Measurements from ENCODE around the gene GNG7.
"Not testable (repeated sequence)": the region's sequence is repeated elsewhere in the genome, so short reads cannot be mapped to it uniquely, and the experiment has no call there.

Gene GNG7

DNA sequence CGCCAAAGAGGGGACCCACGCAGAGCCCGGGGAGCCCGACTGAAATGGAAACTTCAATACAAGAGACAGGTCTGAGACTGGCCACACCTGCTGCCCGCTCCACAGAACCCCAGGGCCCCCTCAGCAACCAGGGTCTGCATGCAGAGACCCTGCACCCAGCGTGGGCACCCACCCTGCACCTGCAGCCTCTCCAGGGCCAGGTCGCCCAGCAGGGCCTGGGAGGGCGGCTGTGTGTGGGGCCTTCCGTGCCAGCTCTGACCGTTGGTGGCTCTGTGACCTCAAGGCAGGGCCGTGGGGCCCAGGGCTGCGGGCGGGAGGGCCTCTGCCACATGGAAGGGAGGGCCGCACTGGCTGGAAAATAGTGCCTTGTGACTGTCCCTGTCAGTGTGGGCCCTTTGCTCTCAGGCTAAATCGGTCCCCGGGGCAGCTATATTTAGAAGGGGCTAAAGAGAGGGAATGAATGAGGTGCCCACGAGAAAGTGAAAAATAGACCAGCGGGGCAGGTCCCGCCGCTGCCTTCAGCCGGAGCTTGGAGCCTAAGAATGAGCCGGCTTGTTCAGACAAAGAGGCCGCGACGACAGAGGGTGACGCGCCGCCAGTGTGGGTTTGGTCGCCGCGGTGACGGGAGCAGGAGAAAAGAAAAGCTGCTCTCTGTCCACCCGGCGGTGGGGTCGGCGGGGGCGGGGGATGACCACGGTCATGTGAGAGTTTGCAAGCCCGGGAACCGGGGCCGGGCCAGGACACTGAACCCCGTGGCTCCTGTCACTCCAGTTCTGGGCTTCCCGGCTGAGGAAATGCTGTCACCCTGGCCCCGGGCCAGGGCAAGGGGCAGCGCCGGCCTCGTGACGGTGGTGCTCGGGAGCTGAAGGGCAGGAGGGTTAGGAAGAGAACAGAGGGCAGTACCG lies 156.1 kb downstream of the GNG7 start:
- FAIRE-seq (no peak), DNase-seq (ENCODE audit: insufficient read length, low spot score) (no peak)
- TF ChIP-seq POU2F2 (IDR thresholded peaks at IDR 0.05; ENCODE audit: low read depth, low read length) (no peak), PAX5 (IDR thresholded peaks at IDR 0.05; ENCODE audit: insufficient read depth, low read length, severe bottlenecking) (no peak), TAF1 (IDR thresholded peaks at IDR 0.05; ENCODE audit: low read depth, low read length) (no peak), POLR2AphosphoS5 (IDR thresholded peaks at IDR 0.05; ENCODE audit: low read depth, low read length) (no peak), POLR2A (IDR thresholded peaks at IDR 0.05; ENCODE audit: low read depth, low read length) (no peak), SPI1 (IDR thresholded peaks at IDR 0.05; ENCODE audit: low read depth, low read length) (no peak)

DNA sequence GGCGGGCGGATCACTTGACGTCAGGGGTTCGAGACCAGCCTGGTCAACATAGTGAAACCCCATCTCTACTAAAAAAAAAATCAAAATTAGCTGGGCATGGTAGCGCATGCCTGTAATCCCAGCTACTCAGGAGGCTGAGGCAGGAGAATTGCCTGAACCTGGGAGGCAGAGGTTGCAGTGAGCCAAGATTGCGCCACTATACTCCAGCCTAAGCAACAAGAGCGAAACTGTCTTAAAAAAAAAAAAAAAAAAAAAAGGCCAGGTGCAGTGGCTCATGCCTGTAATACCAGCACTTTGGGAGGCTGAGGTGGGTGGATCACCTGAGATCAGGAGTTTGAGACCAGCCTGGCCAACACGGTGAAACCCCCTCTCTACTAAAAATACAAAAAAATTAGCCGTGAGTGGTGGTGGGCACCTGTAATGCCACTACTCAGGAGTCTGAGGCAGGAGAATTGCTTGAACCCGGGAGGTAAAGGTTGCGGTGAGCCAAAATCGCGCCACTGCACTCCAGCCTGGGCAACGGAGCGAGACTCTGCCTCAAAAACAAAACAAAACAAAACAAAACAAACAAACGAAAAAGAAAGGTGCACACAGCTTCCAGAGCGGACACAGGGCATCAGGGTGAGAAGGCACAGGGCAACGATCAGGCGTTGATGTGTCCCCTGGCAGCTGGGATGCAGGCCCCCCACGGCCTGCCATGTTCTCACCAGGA lies 156.9 kb downstream of the GNG7 start:
- not testable (repeated sequence) for DNase-seq (ENCODE audit: insufficient read length, low spot score); FAIRE-seq

DNA sequence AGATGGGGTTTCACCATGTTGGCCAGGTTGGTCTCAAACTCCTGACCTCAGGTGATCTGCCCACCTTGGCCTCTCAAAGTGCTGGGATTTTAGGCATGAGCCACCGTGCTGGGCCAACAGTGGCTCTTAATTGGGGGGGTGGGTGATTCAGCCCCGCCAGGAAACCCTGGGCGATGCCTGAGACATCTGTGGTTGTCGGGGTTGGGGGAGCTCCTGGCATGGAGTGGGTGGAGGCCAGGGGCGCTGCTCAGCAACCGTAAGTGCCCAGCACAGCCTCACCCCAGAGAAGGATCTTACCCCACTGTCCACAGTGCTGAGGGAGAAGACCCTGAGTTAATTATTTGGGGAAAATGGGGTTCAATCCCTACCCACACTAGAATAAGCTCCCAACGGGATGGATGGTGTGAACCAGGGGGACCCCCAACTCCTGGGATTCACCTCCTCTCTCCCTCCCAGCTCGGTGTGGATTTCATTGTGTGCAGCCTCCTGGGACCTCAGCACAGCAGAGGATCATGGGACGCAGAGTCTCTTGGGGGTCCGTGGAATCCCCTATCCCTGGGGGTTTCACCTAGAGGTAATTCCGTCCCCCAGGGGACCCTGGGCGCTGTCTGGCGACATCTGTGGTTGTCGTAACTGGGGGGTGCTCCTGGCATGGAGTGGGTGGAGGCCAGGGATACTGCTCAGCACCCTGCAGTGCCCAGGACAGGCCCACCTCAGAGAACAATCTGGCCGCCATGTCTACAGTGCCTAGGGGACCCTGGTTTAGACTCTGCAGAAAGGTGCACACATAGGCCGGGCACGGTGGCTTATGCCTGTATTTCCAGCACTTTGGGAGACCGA lies 157.7 kb downstream of the GNG7 start:
- TF ChIP-seq PAX5 (IDR thresholded peaks at IDR 0.05; ENCODE audit: insufficient read depth, low read length, severe bottlenecking): no peak
- TF ChIP-seq POLR2AphosphoS5 (IDR thresholded peaks at IDR 0.05; ENCODE audit: low read depth, low read length): no peak
- no peak for TF ChIP-seq TAF1 (IDR thresholded peaks at IDR 0.05; ENCODE audit: low read depth, low read length)
- no peak for TF ChIP-seq SPI1 (IDR thresholded peaks at IDR 0.05; ENCODE audit: low read depth, low read length)
- TF ChIP-seq POLR2A (IDR thresholded peaks at IDR 0.05; ENCODE audit: low read depth, low read length): no peak
- TF ChIP-seq POU2F2 (IDR thresholded peaks at IDR 0.05; ENCODE audit: low read depth, low read length): no peak
- no peak for FAIRE-seq
- no peak for DNase-seq (ENCODE audit: insufficient read length, low spot score)

DNA sequence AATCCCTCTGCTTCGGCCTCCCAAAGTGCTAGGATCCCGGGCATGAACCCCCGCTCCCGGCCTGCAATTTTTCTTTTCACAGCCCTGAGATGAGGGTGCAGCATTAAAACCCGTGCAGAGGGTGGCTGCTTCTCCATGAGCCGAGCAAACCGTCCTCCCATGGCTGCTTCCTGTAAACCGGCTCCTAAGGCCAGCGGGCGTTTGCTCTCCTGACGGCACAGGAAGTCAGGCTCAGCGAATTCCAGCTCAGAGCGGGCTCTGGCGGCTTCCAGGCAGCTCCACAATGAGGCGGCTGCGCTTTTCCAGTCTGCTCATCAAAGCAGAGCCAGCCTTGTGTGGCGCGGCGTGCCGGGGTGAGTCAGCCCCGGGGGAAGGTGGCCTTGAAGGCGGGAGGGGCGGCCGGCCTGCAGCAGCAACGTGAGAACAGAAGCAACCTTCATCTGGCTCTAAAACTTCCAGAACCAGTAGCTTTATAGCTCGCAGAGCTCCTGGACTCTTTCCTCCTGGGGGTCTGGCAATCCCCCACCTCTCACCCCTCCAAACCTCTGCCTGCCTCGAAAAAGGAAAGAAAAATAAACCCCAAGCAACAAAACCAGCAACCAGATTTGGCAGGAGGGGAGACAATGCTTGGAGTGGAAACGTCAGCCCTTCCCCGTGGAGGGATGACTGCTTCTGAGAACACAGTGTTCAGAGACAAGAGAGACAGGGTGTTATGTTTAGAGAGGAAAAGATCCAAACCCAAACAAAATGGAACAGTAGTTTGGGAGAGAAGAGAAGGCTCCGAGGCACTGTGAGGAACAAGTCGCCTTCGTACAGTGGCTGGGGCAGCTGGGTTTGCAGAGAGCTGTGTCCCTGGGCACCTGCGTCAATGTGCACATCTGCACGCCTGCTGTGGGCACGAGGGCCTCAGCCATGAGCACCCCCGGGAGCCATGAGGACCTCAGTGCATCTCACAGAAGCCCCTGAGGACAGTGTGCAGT lies 158.7 kb downstream of the GNG7 start:
- FAIRE-seq: peak; percentile 80
- DNase-seq (ENCODE audit: insufficient read length, low spot score): peak; percentile 68
- TF ChIP-seq PAX5 (IDR thresholded peaks at IDR 0.05; ENCODE audit: insufficient read depth, low read length, severe bottlenecking) (peak; percentile 36), POLR2A (IDR thresholded peaks at IDR 0.05; ENCODE audit: low read depth, low read length) (no peak)

DNA sequence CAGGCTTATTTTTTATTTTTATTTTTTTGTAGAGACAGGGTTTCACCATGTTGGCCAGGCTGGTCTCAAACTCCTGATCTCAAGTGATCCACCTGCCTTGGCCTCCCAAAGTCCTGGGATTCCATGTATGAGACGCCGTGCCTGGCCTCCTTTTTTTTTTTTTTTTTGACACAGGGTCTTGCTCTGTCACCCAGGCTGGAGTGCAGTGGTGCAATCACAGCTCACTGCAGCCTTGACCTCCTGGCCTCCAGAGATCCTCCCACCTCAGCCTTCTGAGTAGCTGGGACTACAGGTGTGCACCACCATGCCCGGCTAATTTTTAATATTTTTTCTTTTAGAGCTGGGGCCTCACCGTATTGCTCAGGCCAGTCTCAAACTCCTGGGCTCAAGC lies 159.4 kb downstream of the GNG7 start:
- DNase-seq (ENCODE audit: insufficient read length, low spot score); FAIRE-seq: not testable (repeated sequence)

DNA sequence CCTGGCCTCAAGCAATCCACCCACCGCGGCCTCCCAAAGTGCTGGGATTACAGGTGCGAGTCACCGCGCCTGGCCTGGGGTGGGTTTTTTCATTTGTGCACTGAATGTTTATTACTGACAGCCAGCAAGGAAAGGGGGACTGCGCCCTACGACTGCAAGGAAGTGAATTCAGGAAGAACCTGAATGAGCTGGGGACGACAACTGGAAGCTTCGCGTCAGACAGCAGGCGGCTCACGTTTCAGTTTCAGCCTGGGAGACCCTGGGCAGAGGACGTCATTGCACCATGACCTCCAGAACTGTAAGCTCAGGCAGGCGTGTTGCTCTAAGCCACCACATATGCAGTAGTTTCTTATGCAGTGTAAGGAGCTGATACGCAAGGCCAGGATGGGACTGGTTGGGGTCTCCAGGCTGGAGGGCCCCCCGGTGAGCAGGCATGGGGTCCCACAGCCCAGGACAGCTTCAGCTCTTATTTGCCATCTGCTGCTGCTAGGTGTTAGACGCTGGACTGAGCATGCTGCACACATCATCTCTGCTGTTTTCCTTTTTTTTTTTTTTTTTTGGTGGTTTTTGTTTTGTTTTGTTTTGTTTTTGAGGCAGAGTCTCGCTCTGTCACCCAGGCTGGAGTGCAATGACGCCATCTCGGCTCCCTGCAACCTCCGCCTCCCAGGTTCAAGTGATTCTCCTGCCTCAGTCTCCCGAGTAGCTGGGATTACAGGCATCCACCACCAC lies 160.0 kb downstream of the GNG7 start:
- FAIRE-seq (peak; percentile 81), DNase-seq (ENCODE audit: insufficient read length, low spot score) (no peak)
- TF ChIP-seq POU2F2 (IDR thresholded peaks at IDR 0.05; ENCODE audit: low read depth, low read length) (no peak), POLR2AphosphoS5 (IDR thresholded peaks at IDR 0.05; ENCODE audit: low read depth, low read length) (no peak), SPI1 (IDR thresholded peaks at IDR 0.05; ENCODE audit: low read depth, low read length) (no peak), POLR2A (IDR thresholded peaks at IDR 0.05; ENCODE audit: low read depth, low read length) (no peak), PAX5 (IDR thresholded peaks at IDR 0.05; ENCODE audit: insufficient read depth, low read length, severe bottlenecking) (no peak), TAF1 (IDR thresholded peaks at IDR 0.05; ENCODE audit: low read depth, low read length) (no peak)

DNA sequence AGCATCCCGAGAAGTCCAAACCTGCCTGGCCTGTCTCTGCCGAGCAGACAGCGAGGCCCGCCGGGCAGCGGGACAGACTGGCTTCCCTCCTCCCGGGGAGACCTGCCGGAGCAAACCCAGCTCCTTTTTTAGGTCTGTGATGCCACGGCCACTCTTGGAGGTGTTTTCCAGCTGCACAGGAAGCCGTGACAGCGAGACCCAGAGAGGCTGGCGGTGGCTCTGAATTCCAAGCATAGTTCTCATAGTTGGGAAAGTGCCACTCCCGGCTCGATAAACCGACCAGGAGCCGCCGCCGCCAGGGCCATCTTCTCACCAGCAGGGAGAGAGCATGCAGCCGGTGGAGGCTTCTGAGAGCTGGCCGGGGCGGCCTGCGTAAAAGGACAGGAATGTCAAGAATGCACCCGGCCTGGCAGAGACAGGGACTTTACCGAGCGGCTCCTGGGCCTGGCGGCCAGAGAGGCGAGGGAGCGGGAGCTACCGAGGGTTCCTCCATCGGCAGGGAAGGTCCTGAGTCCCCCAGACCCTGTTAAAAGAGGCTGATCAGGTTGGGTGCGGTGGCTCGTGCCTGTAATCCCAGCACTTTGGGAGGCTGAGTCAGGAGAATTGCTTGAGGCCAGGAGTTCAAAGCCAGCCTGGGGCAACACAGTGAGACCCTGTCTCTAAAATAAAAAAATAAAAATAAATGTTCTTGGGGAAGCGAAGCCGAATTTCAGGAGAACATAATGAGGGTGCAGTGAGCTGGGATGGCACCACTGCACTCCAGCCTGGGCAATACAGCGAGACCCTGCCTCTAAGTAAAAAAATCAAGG lies 161.6 kb downstream of the GNG7 start:
- FAIRE-seq (no peak), DNase-seq (ENCODE audit: insufficient read length, low spot score) (no peak)
- TF ChIP-seq PAX5 (IDR thresholded peaks at IDR 0.05; ENCODE audit: insufficient read depth, low read length, severe bottlenecking) (no peak), TAF1 (IDR thresholded peaks at IDR 0.05; ENCODE audit: low read depth, low read length) (no peak), SPI1 (IDR thresholded peaks at IDR 0.05; ENCODE audit: low read depth, low read length) (no peak), POLR2A (IDR thresholded peaks at IDR 0.05; ENCODE audit: low read depth, low read length) (no peak), POU2F2 (IDR thresholded peaks at IDR 0.05; ENCODE audit: low read depth, low read length) (no peak), POLR2AphosphoS5 (IDR thresholded peaks at IDR 0.05; ENCODE audit: low read depth, low read length) (no peak)

DNA sequence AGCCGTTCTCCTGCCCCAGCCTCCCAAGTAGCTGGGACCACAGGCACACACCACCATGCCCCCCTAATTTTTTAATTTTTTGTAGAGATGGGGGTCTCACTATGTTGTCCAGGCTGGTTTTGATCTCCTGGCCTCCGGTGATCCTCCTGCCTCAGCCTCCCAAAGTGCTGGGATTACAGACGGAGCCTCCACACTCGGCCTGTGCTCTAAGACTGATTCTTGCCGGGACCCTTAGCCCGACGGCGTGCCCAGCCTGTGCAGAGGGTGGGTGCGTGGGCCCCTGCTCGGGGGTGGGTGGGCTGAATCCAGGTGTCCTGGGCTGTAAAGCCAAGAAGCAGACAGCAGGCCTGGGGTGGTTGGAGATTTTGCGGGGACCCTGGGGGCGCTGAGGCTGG lies 162.2 kb downstream of the GNG7 start:
- TF ChIP-seq POLR2A (IDR thresholded peaks at IDR 0.05; ENCODE audit: low read depth, low read length) (no peak), SPI1 (IDR thresholded peaks at IDR 0.05; ENCODE audit: low read depth, low read length) (no peak), POU2F2 (IDR thresholded peaks at IDR 0.05; ENCODE audit: low read depth, low read length) (no peak), TAF1 (IDR thresholded peaks at IDR 0.05; ENCODE audit: low read depth, low read length) (no peak), PAX5 (IDR thresholded peaks at IDR 0.05; ENCODE audit: insufficient read depth, low read length, severe bottlenecking) (no peak), POLR2AphosphoS5 (IDR thresholded peaks at IDR 0.05; ENCODE audit: low read depth, low read length) (no peak)
- DNase-seq (ENCODE audit: insufficient read length, low spot score) (no peak), FAIRE-seq (no peak)

All from GM12891 (cell line).